ENCODE data around the gene FADS2.

- TF ChIP-seq CTCF (IDR thresholded peaks at IDR 0.05; ENCODE audit: insufficient read depth, low read length, poor library complexity, severe bottlenecking) (peak; percentile 60), EZH2phosphoT487 (conservative IDR thresholded peaks at IDR 0.05; ENCODE audit: low read length) (no peak)
These were observed 718 bp downstream of the FADS2 start for GRCh38 chr11:61828629-61829407.

All from SU-DHL-6 (cell line).